ES-I3 (cell line): Measurements from ENCODE around the gene INTS11.

Experiments
- H3K36me3 ChIP-seq: 2 replicates; pipeline ENCODE4 v1.6.1; 2013; ENCODE audit warnings: mild to moderate bottlenecking, low read length, control low read depth, moderate library complexity; ENCODE audit not compliant: insufficient read depth
- H3K4me1 ChIP-seq: 2 replicates; pipeline ENCODE4 v1.6.1; 2013; ENCODE audit warnings: mild to moderate bottlenecking, control low read depth, low read length; ENCODE audit not compliant: insufficient read depth
- H3K9ac ChIP-seq: 2 replicates; pipeline ENCODE4 v1.6.1; 2013; ENCODE audit warnings: low read depth, mild to moderate bottlenecking, low read length, moderate library complexity
- H3K9me3 ChIP-seq: 2 replicates; pipeline ENCODE4 v1.6.1; 2013; ENCODE audit warnings: mild to moderate bottlenecking, low read length, moderate library complexity; ENCODE audit not compliant: control insufficient read depth, insufficient read depth

The INTS11 gene

GRCh38 chr1:1352786-1353388, 28.4 kb upstream of the INTS11 start:
- Histone ChIP-seq H3K4me1 (no peaks in the 10 kb centered on the region; the same call in 1 of the 2 replicates), H3K9ac (no peak overlapping the region), H3K9me3 (no peaks in the 10 kb centered on the region), H3K36me3 (no peaks in the 10 kb centered on the region)

GRCh38 chr1:1351511-1352427, 27.3 kb upstream of the INTS11 start:
- H3K36me3 ChIP-seq: no peaks in the 10 kb centered on the region
- no peaks in the 10 kb centered on the region for H3K9me3 ChIP-seq
- H3K4me1 ChIP-seq: no peaks in the 10 kb centered on the region; the same call in 1 of the 2 replicates
- no peak overlapping the region; the same call in 1 of the 2 replicates for H3K9ac ChIP-seq

DNA sequence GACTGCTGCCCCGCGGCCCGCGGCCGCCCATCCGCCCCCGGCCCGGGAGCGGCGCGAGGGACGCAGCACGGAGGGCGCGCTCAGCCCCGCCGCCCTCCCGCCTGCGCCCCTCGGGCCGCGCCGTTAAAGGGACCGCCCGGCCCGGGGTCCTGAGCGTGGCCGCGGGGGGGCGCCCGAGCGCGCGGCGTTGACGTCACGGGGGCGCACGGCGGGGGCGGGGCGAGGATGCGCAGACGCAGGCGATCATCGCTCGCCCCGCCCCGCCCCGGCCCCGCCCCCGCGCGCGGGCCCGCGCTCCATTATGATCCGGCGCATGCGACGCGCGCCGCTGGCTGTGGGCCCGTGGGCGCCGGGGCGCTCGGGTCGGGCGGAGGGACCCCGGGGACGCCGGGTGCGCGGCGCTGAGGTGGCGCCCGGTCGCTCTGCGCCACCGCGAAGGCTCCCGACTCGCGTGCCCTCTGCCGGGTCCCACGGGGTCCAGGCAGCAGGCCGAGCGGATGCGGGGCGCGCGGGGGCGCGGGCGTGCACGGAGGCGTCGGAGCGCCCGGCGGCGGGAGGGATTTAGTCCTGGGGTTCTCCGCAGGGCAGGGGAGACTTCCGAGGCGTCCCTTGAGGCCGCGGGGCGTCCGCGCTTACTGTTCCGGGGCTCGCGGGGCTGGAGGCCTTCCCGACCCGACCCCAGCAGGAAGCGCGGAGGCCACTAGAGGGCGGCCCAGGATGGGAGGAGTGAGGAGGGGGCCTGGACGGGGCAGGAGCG, 25.0 kb upstream of the INTS11 start, which contains the start of gene DVL1:
Gene DVL1 (minus strand): TSS at position 163 of the 757 bp plus-strand sequence. CDS start 353 bp downstream, outside the sequence.
- H3K9ac ChIP-seq: peak within 1 kb of the TSS; percentile 92
- no peaks in the 10 kb centered on the region; the same call in 1 of the 2 replicates for H3K4me1 ChIP-seq
- H3K36me3 ChIP-seq: no peaks in the 10 kb centered on the region
- H3K9me3 ChIP-seq: no peaks in the 10 kb centered on the region

- Histone ChIP-seq H3K9ac (peak overlapping the region; percentile 76), H3K36me3 (no peaks in the 10 kb centered on the region), H3K4me1 (no peaks in the 10 kb centered on the region; the same call in 1 of the 2 replicates), H3K9me3 (no peaks in the 10 kb centered on the region)
Measured at GRCh38 chr1:1348420-1349255, 24.2 kb upstream of the INTS11 start.

GRCh38 chr1:1347663-1348419, 23.4 kb upstream of the INTS11 start:
- Histone ChIP-seq H3K4me1 (no peaks in the 10 kb centered on the region; the same call in 1 of the 2 replicates), H3K9ac (peak overlapping the region; percentile 76; the same call in 1 of the 2 replicates), H3K9me3 (no peaks in the 10 kb centered on the region), H3K36me3 (no peaks in the 10 kb centered on the region)

- H3K9ac ChIP-seq: peak overlapping the region; percentile 76; the same call in 1 of the 2 replicates
- H3K4me1 ChIP-seq: no peaks in the 10 kb centered on the region; the same call in 1 of the 2 replicates
- H3K36me3 ChIP-seq: no peaks in the 10 kb centered on the region
- no peaks in the 10 kb centered on the region for H3K9me3 ChIP-seq
Measured at GRCh38 chr1:1347026-1347595, 22.7 kb upstream of the INTS11 start.

DNA sequence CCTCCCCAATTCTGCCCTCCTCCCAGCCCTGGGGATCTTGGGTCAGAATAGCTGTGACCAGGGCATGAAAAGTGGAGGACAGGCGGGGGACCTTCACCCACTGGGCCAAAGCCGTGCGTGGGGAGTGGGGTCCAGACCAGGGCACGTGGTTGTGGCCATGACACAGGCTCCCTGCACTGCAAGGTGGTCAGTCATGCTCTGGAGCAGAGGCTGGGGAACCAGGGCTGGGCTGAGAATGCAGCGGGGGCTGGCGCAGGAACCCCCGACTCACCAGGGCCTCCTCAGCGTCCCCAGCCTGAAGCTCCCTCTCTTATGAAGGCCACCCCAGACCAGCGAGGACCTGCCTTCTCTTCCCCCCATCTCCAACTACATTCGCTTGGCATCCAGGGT, 22.0 kb upstream of the INTS11 start:
- no peak overlapping the region for H3K9ac ChIP-seq
- H3K36me3 ChIP-seq: 0 out of 2 replicates have a peak, but pooled peaks cover under 1% of the 10 kb centered on the region
- H3K4me1 ChIP-seq: no peaks in the 10 kb centered on the region
- H3K9me3 ChIP-seq: no peaks in the 10 kb centered on the region

GRCh38 chr1:1345860-1346500, 21.5 kb upstream of the INTS11 start:
- Histone ChIP-seq H3K36me3 (0 out of 2 replicates have a peak, but pooled peaks cover 6% of the 10 kb centered on the region), H3K4me1 (no peaks in the 10 kb centered on the region), H3K9me3 (no peaks in the 10 kb centered on the region), H3K9ac (no peak overlapping the region)

- Histone ChIP-seq H3K36me3 (0 out of 2 replicates have a peak, but pooled peaks cover 6% of the 10 kb centered on the region), H3K9ac (no peak overlapping the region), H3K4me1 (no peaks in the 10 kb centered on the region), H3K9me3 (no peaks in the 10 kb centered on the region)
Measured at GRCh38 chr1:1345384-1345783, 20.9 kb upstream of the INTS11 start.

DNA sequence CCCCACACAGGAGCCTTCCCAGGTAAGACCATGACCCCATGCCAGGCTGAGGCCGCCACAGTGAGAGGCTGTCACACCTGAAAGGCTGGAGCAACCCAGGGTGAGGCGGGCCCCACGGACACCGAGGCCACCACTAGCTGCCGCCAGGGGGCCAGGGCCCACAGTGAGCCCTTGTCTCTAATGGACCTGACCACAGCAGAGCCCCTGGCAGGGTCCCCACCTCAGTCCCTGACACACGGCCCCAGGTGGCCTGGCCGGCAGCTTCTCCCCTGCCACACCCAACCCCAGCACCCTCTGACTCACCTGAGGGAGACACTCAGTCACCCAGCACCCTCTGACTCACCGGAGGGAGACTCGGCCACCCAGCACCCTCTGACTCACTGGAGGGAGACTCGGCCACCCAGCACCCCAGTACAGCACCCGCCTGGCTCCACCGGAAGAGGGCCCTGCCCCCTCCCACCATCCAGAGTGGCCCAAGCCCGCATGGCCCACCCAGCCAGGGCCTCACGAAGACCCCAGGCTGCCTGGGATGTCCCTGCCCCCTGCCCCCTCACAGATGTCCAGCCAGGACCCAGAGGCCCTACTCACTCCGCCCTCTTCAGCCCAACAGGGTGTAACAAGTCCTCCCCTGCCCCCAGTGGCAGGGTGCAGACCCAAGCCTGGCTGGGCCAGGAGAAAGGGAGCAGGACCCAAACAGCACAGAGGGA, 20.3 kb upstream of the INTS11 start:
- H3K9me3 ChIP-seq: no peaks in the 10 kb centered on the region
- 0 out of 2 replicates have a peak, but pooled peaks cover 6% of the 10 kb centered on the region for H3K36me3 ChIP-seq
- no peak overlapping the region; the same call in 1 of the 2 replicates for H3K9ac ChIP-seq
- H3K4me1 ChIP-seq: no peaks in the 10 kb centered on the region

GRCh38 chr1:1343811-1344421, 19.5 kb upstream of the INTS11 start:
- H3K9ac ChIP-seq: no peak overlapping the region
- H3K36me3 ChIP-seq: 0 out of 2 replicates have a peak, but pooled peaks cover 6% of the 10 kb centered on the region
- H3K9me3 ChIP-seq: no peaks in the 10 kb centered on the region
- H3K4me1 ChIP-seq: no peaks in the 10 kb centered on the region
